ENCODE data around the gene EP300.
A peak's percentile ranks its signal among the peaks of the same experiment; 100 is the strongest.

EP300 gene

DNA sequence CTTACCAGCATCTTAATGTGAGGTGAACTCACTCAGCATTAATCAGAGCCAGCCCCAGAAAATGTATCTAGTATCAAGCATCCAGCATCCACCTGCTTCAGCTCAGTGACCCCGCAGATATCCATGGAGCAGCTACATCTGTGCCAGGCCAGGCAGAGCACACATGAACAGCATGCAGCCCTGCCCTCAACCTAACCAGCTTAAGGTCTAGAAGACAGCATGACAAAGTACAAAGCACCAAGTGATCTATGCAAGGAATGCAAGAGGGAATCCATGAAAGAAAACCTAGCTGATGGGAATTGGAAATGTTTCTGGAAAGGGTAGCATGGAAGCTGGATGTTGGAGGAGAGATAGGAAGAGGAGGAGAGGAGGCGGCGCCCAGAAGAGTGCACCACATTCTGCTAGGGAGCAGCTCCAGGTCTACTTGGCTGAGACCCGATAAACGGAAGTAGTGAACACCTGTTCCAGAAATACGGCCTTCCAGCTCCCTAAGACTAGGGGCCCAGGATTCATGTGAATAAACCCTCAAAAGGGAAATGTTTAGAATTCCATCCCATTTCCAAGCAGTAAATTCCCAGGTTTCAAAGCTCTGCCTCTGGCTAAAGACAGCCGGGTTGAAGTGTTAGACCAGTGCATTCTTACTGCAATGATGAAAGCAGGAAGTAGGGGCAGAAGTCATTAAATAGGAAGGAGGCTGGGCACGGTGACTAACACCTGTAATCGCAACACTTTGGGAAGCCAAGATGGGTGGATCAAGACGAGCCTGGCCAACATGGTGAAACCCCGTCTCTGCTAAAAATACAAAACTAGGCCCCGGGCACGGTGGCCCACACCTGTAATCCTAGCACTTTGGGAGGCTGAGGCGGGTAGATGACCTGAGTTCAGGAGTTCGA lies 89.2 kb downstream of the EP300 start:
- no peak overlapping the region for H2BK15ac ChIP-seq (ENCODE audit: low read depth, poor library complexity, severe bottlenecking)
- H3K23ac ChIP-seq (ENCODE audit: low read length in 2 of 2) = peak overlapping the region in 1 of 2 experiments; percentile 18
- H4K91ac ChIP-seq (ENCODE audit: low read length) = no peak overlapping the region
- no peak overlapping the region for H3K4ac ChIP-seq (ENCODE audit: low read depth in 1 of 2, low read length in 2 of 2)
- no peak overlapping the region for H3K4me3 ChIP-seq (ENCODE audit: insufficient read depth in 1 of 2, low read depth in 1 of 2, low read length in 2 of 2)
- no peak overlapping the region for H2AK5ac ChIP-seq (ENCODE audit: low read length, severe bottlenecking)
- no peaks in the 10 kb centered on the region for H3K9me3 ChIP-seq (ENCODE audit: control insufficient read depth, low read length)
- H3K4me2 ChIP-seq (ENCODE audit: low read length, poor library complexity, severe bottlenecking) = no peak overlapping the region
- no peak overlapping the region for H4K8ac ChIP-seq (ENCODE audit: low read length)
- DNase-seq = peak; percentile 90
- H2BK12ac ChIP-seq (ENCODE audit: low read length in 2 of 2) = peak overlapping the region in 1 of 2 experiments; percentile 48
- no peak overlapping the region for H2BK5ac ChIP-seq (ENCODE audit: low read depth, low read length, poor library complexity, severe bottlenecking)
- no peak overlapping the region for H2BK120ac ChIP-seq (ENCODE audit: low read depth, low read length)
- H3K14ac ChIP-seq (ENCODE audit: low read length in 2 of 2) = peak overlapping the region in 1 of 2 experiments; percentile 11
- H3K9ac ChIP-seq (ENCODE audit: low read length) = no peak overlapping the region
- peak overlapping the region; percentile 5 to 74 for H3K18ac ChIP-seq (ENCODE audit: low read depth in 1 of 2, low read length in 2 of 2)
- peaks cover 11% of the 10 kb centered on the region for H3K79me1 ChIP-seq (replicated peaks; ENCODE audit: low read length, poor library complexity, severe bottlenecking)
- H3K4me1 ChIP-seq (ENCODE audit: control insufficient read depth, insufficient read depth, low read depth, low read length) = peaks cover 20% of the 10 kb centered on the region
- H3K36me3 ChIP-seq (ENCODE audit: control insufficient read depth in 1 of 2, insufficient read depth in 2 of 2, low read depth in 1 of 2, low read length in 2 of 2) = peaks cover 25 to 42% of the 10 kb centered on the region in 2 experiments
- H3K27ac ChIP-seq (ENCODE audit: low read length, poor library complexity, severe bottlenecking) = peak overlapping the region; percentile 48
- no peaks in the 10 kb centered on the region for H3K27me3 ChIP-seq (ENCODE audit: control insufficient read depth in 1 of 2, insufficient read depth in 1 of 2, low read length in 2 of 2)
- H2AFZ ChIP-seq (ENCODE audit: low read depth, low read length) = no peak overlapping the region
- 50% methylated on average over 15 of the region's 15 CpGs for WGBS

DNA sequence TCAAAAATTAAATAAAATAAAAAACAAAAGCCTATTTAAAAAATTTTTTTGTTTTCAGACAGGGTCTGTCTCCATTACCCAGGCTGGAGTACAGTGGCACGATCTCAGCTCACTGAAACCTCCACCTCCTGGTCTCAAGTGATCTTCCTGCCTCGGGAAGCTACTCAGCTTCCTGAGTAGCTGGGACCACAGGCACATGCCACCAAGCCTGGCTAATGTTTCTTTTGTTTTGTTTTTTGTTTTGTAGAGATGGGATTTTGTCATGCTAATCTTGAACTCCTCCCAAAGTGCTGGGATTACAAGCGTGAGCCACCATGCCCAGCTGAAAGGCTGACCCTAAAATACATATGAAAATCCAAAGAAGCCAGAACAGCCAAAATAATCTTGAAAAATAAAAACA lies 92.3 kb downstream of the EP300 start:
- Histone ChIP-seq H3K36me3 (ENCODE audit: control insufficient read depth in 1 of 2, insufficient read depth in 2 of 2, low read depth in 1 of 2, low read length in 2 of 2) (peaks cover 3 to 13% of the 10 kb centered on the region in 2 experiments), H2BK15ac (ENCODE audit: low read depth, poor library complexity, severe bottlenecking) (no peak overlapping the region), H3K9me3 (ENCODE audit: control insufficient read depth, low read length) (no peaks in the 10 kb centered on the region), H3K4me1 (ENCODE audit: control insufficient read depth, insufficient read depth, low read depth, low read length) (peaks cover 7% of the 10 kb centered on the region), H3K27ac (ENCODE audit: low read length, poor library complexity, severe bottlenecking) (no peak overlapping the region), H4K91ac (ENCODE audit: low read length) (no peak overlapping the region), H2BK120ac (ENCODE audit: low read depth, low read length) (no peak overlapping the region), H3K4me2 (ENCODE audit: low read length, poor library complexity, severe bottlenecking) (peak overlapping the region; percentile 34), H4K8ac (ENCODE audit: low read length) (no peak overlapping the region), H3K4me3 (ENCODE audit: insufficient read depth in 1 of 2, low read depth in 1 of 2, low read length in 2 of 2) (no peak overlapping the region), H3K4ac (ENCODE audit: low read depth in 1 of 2, low read length in 2 of 2) (no peak overlapping the region), H3K14ac (ENCODE audit: low read length in 2 of 2) (no peak overlapping the region), H3K23ac (ENCODE audit: low read length in 2 of 2) (no peak overlapping the region), H3K27me3 (ENCODE audit: control insufficient read depth in 1 of 2, insufficient read depth in 1 of 2, low read length in 2 of 2) (no peaks in the 10 kb centered on the region), H2AFZ (ENCODE audit: low read depth, low read length) (no peak overlapping the region), H2BK12ac (ENCODE audit: low read length in 2 of 2) (no peak overlapping the region), H2BK5ac (ENCODE audit: low read depth, low read length, poor library complexity, severe bottlenecking) (no peak overlapping the region), H3K79me1 (replicated peaks; ENCODE audit: low read length, poor library complexity, severe bottlenecking) (no peaks in the 10 kb centered on the region), H2AK5ac (ENCODE audit: low read length, severe bottlenecking) (no peak overlapping the region), H3K9ac (ENCODE audit: low read length) (no peak overlapping the region), H3K18ac (ENCODE audit: low read depth in 1 of 2, low read length in 2 of 2) (no peak overlapping the region)
- 70% methylated on average over 3 of the region's 3 CpGs for WGBS
- no peak for DNase-seq

GRCh38 chr22:41191467-41191866 lies 99.1 kb downstream of the EP300 start:
- Histone ChIP-seq H3K4me2 (ENCODE audit: low read length, poor library complexity, severe bottlenecking) (no peak overlapping the region), H3K14ac (ENCODE audit: low read length in 2 of 2) (no peak overlapping the region), H3K79me1 (replicated peaks; ENCODE audit: low read length, poor library complexity, severe bottlenecking) (no peaks in the 10 kb centered on the region), H3K27me3 (ENCODE audit: control insufficient read depth in 1 of 2, insufficient read depth in 1 of 2, low read length in 2 of 2) (no peaks in the 10 kb centered on the region), H2AFZ (ENCODE audit: low read depth, low read length) (no peak overlapping the region), H3K4ac (ENCODE audit: low read depth in 1 of 2, low read length in 2 of 2) (no peak overlapping the region), H2BK12ac (ENCODE audit: low read length in 2 of 2) (no peak overlapping the region), H3K4me1 (ENCODE audit: control insufficient read depth, insufficient read depth, low read depth, low read length) (no peaks in the 10 kb centered on the region), H3K23ac (ENCODE audit: low read length in 2 of 2) (no peak overlapping the region), H3K9ac (ENCODE audit: low read length) (no peak overlapping the region), H3K4me3 (ENCODE audit: insufficient read depth in 1 of 2, low read depth in 1 of 2, low read length in 2 of 2) (no peak overlapping the region), H3K9me3 (ENCODE audit: control insufficient read depth, low read length) (no peaks in the 10 kb centered on the region), H2BK15ac (ENCODE audit: low read depth, poor library complexity, severe bottlenecking) (no peak overlapping the region), H3K27ac (ENCODE audit: low read length, poor library complexity, severe bottlenecking) (no peak overlapping the region), H2BK120ac (ENCODE audit: low read depth, low read length) (no peak overlapping the region), H3K18ac (ENCODE audit: low read depth in 1 of 2, low read length in 2 of 2) (no peak overlapping the region), H4K91ac (ENCODE audit: low read length) (no peak overlapping the region), H4K8ac (ENCODE audit: low read length) (no peak overlapping the region), H3K36me3 (ENCODE audit: control insufficient read depth in 1 of 2, insufficient read depth in 2 of 2, low read depth in 1 of 2, low read length in 2 of 2) (no peaks in the 10 kb centered on the region), H2BK5ac (ENCODE audit: low read depth, low read length, poor library complexity, severe bottlenecking) (no peak overlapping the region), H2AK5ac (ENCODE audit: low read length, severe bottlenecking) (no peak overlapping the region)
- WGBS = 67% methylated on average over 2 of the region's 2 CpGs
- DNase-seq = no peak

- no peaks in the 10 kb centered on the region for H3K9me3 ChIP-seq (ENCODE audit: control insufficient read depth, low read length)
- DNase-seq = no peak
- H2AFZ ChIP-seq (ENCODE audit: low read depth, low read length) = no peak overlapping the region
- H2AK5ac ChIP-seq (ENCODE audit: low read length, severe bottlenecking) = no peak overlapping the region
- H2BK120ac ChIP-seq (ENCODE audit: low read depth, low read length) = no peak overlapping the region
- no peak overlapping the region for H3K9ac ChIP-seq (ENCODE audit: low read length)
- H2BK5ac ChIP-seq (ENCODE audit: low read depth, low read length, poor library complexity, severe bottlenecking) = no peak overlapping the region
- no peak overlapping the region for H3K27ac ChIP-seq (ENCODE audit: low read length, poor library complexity, severe bottlenecking)
- H3K4me1 ChIP-seq (ENCODE audit: control insufficient read depth, insufficient read depth, low read depth, low read length) = peaks cover 10% of the 10 kb centered on the region
- no peak overlapping the region for H3K4ac ChIP-seq (ENCODE audit: low read depth in 1 of 2, low read length in 2 of 2)
- H3K36me3 ChIP-seq (ENCODE audit: control insufficient read depth in 1 of 2, insufficient read depth in 2 of 2, low read depth in 1 of 2, low read length in 2 of 2) = no peaks in the 10 kb centered on the region
- H3K79me1 ChIP-seq (replicated peaks; ENCODE audit: low read length, poor library complexity, severe bottlenecking) = no peaks in the 10 kb centered on the region
- no peak overlapping the region for H3K4me2 ChIP-seq (ENCODE audit: low read length, poor library complexity, severe bottlenecking)
- no peak overlapping the region for H3K4me3 ChIP-seq (ENCODE audit: insufficient read depth in 1 of 2, low read depth in 1 of 2, low read length in 2 of 2)
- no peaks in the 10 kb centered on the region for H3K27me3 ChIP-seq (ENCODE audit: control insufficient read depth in 1 of 2, insufficient read depth in 1 of 2, low read length in 2 of 2)
- H3K18ac ChIP-seq (ENCODE audit: low read depth in 1 of 2, low read length in 2 of 2) = no peak overlapping the region
- H4K91ac ChIP-seq (ENCODE audit: low read length) = no peak overlapping the region
- no peak overlapping the region for H3K23ac ChIP-seq (ENCODE audit: low read length in 2 of 2)
- H2BK15ac ChIP-seq (ENCODE audit: low read depth, poor library complexity, severe bottlenecking) = no peak overlapping the region
- WGBS = 92% methylated on average over 6 of the region's 6 CpGs
- no peak overlapping the region for H3K14ac ChIP-seq (ENCODE audit: low read length in 2 of 2)
- no peak overlapping the region for H4K8ac ChIP-seq (ENCODE audit: low read length)
- no peak overlapping the region for H2BK12ac ChIP-seq (ENCODE audit: low read length in 2 of 2)
Measured at GRCh38 chr22:41193829-41194228, 101.4 kb downstream of the EP300 start.

All from mesenchymal stem cell (in vitro differentiated cells and primary cell).